Measurements from ENCODE around the gene RAB43. TPM values are rescaled to one million over a fixed set of nuclear protein-coding genes. Genes with fewer than 3 reads are reported as not detected.
A peak's percentile ranks its signal among the peaks of the same experiment; 100 is the strongest.
"Not testable (repeated sequence)": the region's sequence is repeated elsewhere in the genome, so short reads cannot be mapped to it uniquely, and the experiment has no call there.

The RAB43 gene
- total and polyA plus RNA-seq, 7 experiments from 2014 or later = 27.2 to 122 (median 59.4) TPM

DNA sequence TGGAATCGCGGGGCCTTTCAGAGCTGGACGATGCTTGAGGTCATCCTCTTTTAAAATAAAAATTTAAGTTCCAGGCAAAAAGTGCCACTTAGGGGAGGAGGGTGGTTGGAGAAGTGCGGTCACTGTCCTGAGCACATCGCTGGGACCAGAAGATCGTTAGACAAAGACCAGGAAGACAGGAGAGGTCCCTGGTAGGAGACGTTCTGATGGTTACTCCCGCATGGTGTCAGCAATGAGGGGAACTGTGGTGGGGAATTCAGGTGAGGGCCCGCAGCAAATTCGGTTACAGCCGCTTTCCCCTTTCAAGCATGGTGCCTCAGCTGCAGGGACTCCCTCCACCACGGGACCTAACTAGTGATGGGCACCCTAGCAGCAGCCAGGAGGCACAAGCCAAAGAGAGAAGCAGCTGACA lies 40.3 kb upstream of the RAB43 start:
- Histone ChIP-seq H3K4me3 (ENCODE audit: low read length) (peak overlapping the region; percentile 79), H3K36me3 (ENCODE audit: control insufficient read depth in 2 of 3, insufficient read depth in 3 of 3, low read length in 3 of 3) (peaks cover 4 to 30% (median 4%) of the 10 kb centered on the region in 3 experiments), H3K4me1 (ENCODE audit: control insufficient read depth in 2 of 2, insufficient read depth in 2 of 2, low read length in 2 of 2) (peaks cover 22 to 24% of the 10 kb centered on the region in 2 donors), H3K27me3 (ENCODE audit: control insufficient read depth in 2 of 2, insufficient read depth in 2 of 2, low read length in 2 of 2) (no peaks in the 10 kb centered on the region), H3K9me3 (ENCODE audit: control insufficient read depth in 2 of 3, low read length in 3 of 3) (no peaks in the 10 kb centered on the region), H3K27ac (ENCODE audit: low read depth, low read length) (peak overlapping the region; percentile 98)
- ChIA-PET CTCF (interaction anchor here (0.6 to 2.4 kb wide), 10 partner anchors 8 to 191 kb away, joined by 3 to 16 read pairs (median 6); partner anchors contain the start of gene CNBP), POLR2A (interaction anchor here (0.9 to 2.9 kb wide), 17 partner anchors 9 to 278 kb away, joined by 3 to 14 read pairs (median 6); partner anchors contain the start of genes COPG1, IFT122 and MBD4)
- Mint-ChIP-seq H3K27ac (peak overlapping the region; percentile 97 to 100 (median 99)), H3K36me3 (peaks cover 0 to 13% (median 7%) of the 10 kb centered on the region in 5 donors), H3K27me3 (peaks cover 0 to 4% (median 0%) of the 10 kb centered on the region in 5 donors), H3K4me1 (peaks cover 18 to 53% (median 40%) of the 10 kb centered on the region in 7 donors), H3K9me3 (peaks cover 0 to 3% (median 0%) of the 10 kb centered on the region in 11 donors), H3K4me3 (peak overlapping the region; percentile 84 to 100 (median 98))
- DNase-seq (peak in 3 of 9 donors; percentile 12 to 41 (median 40)), ATAC-seq (no peak)
- intact Hi-C loops (cut with micrococcal nuclease) = loop anchor here (1.0 kb wide), 12 partner anchors 21 to 545 kb away; partner anchors contain the start of genes CNBP (in 2 of the 2), COPG1 (in 2 of the 2), HMCES (in 2 of the 2) and RAB7A (in 1 of the 2)

DNA sequence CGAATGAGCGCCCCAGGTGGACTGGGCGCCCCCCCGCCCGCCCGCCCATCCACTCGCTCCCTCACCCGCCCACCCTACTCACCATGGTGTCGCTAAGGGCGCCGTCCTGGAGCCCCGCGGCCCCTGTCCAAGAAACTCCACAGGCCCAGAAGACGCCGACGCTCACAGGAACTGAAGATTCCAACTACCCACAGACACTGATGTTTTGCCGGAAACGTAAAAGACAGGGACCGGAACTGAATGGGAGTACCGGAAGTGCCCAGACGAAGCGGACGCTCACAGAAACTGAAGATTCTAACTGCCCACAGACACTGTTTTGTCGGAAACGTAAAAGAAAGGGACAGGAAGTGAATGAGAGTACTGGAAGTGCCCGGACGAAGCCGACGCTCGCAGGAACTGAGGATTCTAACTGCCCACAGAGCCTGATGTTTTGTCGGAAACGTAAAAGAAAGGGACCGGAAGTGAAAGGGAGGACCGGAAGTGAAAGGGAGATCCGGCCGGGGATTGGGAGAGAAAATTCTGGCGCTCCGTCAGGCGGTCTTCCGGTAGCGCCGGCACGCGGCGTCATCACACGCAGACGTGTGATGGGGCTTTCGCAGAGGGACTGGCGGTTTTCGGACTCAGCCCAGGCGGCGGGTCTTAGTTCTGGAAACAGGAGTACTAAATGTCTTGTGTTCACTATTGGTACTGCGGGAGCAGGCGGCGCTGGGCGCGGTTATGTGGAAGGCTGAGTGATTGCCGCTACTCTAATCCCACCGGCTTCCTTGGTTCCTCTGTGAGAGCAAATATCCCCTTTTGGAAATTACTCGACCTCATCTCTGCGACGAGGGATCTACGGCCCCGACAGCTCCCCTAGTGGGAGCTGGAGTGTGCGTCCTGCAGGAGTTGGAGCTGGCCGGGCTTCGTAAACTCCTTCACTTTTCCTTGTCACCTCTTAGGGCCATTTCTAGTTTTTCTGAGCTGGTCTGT lies 39.6 kb upstream of the RAB43 start, which contains the start of gene ISY1:
ISY1 (minus strand) TSS at position 173 of the 969 bp plus-strand sequence; CDS start at position 85, 88 bp downstream.
- H3K9me3 Mint-ChIP-seq = peaks cover 0 to 3% (median 0%) of the 10 kb centered on the region in 11 donors
- H3K36me3 ChIP-seq (ENCODE audit: control insufficient read depth in 2 of 3, insufficient read depth in 3 of 3, low read length in 3 of 3) = peaks cover 0 to 26% (median 5%) of the 10 kb centered on the region in 3 experiments
- CTCF ChIA-PET = interaction anchor here (0.5 to 2.4 kb wide), 10 partner anchors 9 to 239 kb away, joined by 3 to 16 read pairs (median 4); partner anchors contain the start of gene CNBP
- peaks cover 18 to 53% (median 40%) of the 10 kb centered on the region in 7 donors for H3K4me1 Mint-ChIP-seq
- no peaks in the 10 kb centered on the region for H3K9me3 ChIP-seq (ENCODE audit: control insufficient read depth in 2 of 3, low read length in 3 of 3)
- H3K27ac ChIP-seq (ENCODE audit: low read depth, low read length) = peak within 1 kb of the TSS; percentile 98
- ATAC-seq (peak; percentile 90), DNase-seq (peak; percentile 68 to 92 (median 89))
- H3K27me3 ChIP-seq (ENCODE audit: control insufficient read depth in 2 of 2, insufficient read depth in 2 of 2, low read length in 2 of 2) = no peaks in the 10 kb centered on the region
- POLR2A ChIA-PET = interaction anchor here (0.9 to 2.9 kb wide), 16 partner anchors 10 to 279 kb away, joined by 3 to 14 read pairs (median 6); partner anchors contain the start of genes COPG1, IFT122 and MBD4
- peaks cover 0 to 10% (median 7%) of the 10 kb centered on the region in 5 donors for H3K36me3 Mint-ChIP-seq
- intact Hi-C loops (cut with micrococcal nuclease) = loop anchor here (1.0 kb wide), 12 partner anchors 22 to 544 kb away; partner anchors contain the start of genes CNBP (in 2 of the 2), COPG1 (in 2 of the 2), HMCES (in 2 of the 2) and RAB7A (in 1 of the 2)
- H3K4me1 ChIP-seq (ENCODE audit: control insufficient read depth in 2 of 2, insufficient read depth in 2 of 2, low read length in 2 of 2) = peaks cover 22 to 24% of the 10 kb centered on the region in 2 donors
- H3K4me3 ChIP-seq (ENCODE audit: low read length) = peak within 1 kb of the TSS; percentile 94
- H3K4me3 Mint-ChIP-seq = peak within 1 kb of the TSS; percentile 84 to 100 (median 98)
- H3K27ac Mint-ChIP-seq = peak within 1 kb of the TSS; percentile 97 to 100 (median 99)
- peaks cover 0 to 4% (median 0%) of the 10 kb centered on the region in 5 donors for H3K27me3 Mint-ChIP-seq

DNA sequence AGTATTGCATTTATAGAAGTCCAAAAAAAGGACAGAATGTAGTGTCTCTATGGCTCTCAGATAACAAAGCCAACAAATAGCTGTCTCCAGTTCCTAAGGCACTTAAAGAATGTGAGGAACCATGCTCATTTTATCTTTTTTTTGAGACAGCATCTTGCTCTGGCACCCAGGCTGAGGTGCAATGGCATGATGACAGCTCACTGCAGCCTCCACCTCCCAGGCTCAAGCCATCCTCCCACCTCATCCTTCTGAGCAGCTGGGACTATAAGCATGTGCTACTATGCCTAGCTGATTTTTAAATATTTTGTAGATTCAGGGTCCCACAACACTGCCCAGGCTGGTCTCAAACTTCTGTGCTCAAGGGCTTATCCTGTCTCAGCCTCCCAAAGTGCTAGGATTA lies 23.2 kb upstream of the RAB43 start:
- no peak overlapping the region for H3K4me3 Mint-ChIP-seq
- no peak for DNase-seq
- H3K27ac ChIP-seq (ENCODE audit: low read depth, low read length) = no peak overlapping the region
- POLR2A ChIA-PET = interaction anchor here (0.6 to 1.8 kb wide), 8 partner anchors 10 to 35 kb away, joined by 3 to 6 read pairs (median 4); no protein-coding TSS in a partner anchor
- H3K36me3 ChIP-seq (ENCODE audit: control insufficient read depth in 2 of 3, insufficient read depth in 3 of 3, low read length in 3 of 3) = peaks cover 0 to 45% (median 3%) of the 10 kb centered on the region in 3 experiments
- peaks cover 0 to 9% (median 3%) of the 10 kb centered on the region in 7 donors for H3K4me1 Mint-ChIP-seq
- H3K27me3 ChIP-seq (ENCODE audit: control insufficient read depth in 2 of 2, insufficient read depth in 2 of 2, low read length in 2 of 2) = no peaks in the 10 kb centered on the region
- no peaks in the 10 kb centered on the region for H3K4me1 ChIP-seq (ENCODE audit: control insufficient read depth in 2 of 2, insufficient read depth in 2 of 2, low read length in 2 of 2)
- no peaks in the 10 kb centered on the region for H3K9me3 Mint-ChIP-seq
- H3K36me3 Mint-ChIP-seq = peaks cover 7 to 23% (median 10%) of the 10 kb centered on the region in 5 donors
- peak overlapping the region in 1 of 9 donors; percentile 8 for H3K27ac Mint-ChIP-seq
- CTCF ChIA-PET = interaction anchor here (0.9 kb wide), 1 partner anchor 35 kb away, joined by 3 read pairs; no protein-coding TSS in a partner anchor
- no peaks in the 10 kb centered on the region for H3K9me3 ChIP-seq (ENCODE audit: control insufficient read depth in 2 of 3, low read length in 3 of 3)
- H3K4me3 ChIP-seq (ENCODE audit: low read length) = no peak overlapping the region
- intact Hi-C loops (cut with micrococcal nuclease) = no loop called here
- no peak for ATAC-seq
- no peaks in the 10 kb centered on the region for H3K27me3 Mint-ChIP-seq

DNA sequence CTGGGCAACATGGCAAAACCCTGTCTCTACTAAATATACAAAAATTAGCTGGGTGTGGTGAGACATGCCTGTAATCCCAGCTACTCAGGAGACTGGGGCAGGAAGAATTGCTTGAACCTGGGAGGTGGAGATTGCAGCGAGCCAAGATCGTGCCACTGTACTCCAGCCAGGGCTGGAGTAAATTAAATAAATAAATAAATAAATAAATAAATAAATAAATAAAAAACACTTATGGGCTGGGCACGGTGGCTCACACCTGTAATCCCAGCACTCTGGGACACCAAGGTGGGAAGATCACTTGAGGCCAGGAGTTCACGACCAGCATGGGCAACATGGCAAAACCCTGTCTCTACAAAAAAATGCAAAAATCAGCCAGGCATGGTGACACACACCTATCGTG lies 19.4 kb upstream of the RAB43 start:
- POLR2A ChIA-PET = interaction anchor here (1.5 kb wide), 1 partner anchor 19 kb away, joined by 3 read pairs; the partner anchor contains the start of gene RAB43

DNA sequence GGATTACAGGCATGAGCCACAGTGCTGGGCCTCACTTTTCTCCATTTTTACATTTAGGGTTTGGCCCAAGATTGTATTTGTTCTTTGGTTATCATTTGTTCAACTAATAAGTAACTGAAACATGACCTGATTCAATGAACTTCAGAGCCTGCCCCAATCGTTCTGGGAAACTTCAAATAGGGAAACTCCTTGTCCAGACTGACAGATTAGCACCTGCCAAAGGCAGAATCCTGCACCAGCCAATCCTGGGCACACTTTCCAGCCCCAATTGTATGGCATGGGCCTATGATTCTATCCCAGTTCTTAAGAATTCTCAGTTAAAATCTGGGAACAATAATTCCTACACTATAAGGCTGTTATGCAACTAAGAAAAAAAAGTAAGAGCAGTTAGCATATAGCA lies 18.3 kb upstream of the RAB43 start:
- CTCF ChIA-PET = interaction anchor here (0.5 kb wide), 1 partner anchor 87 kb away, joined by 6 read pairs; no protein-coding TSS in a partner anchor
- Histone ChIP-seq H3K27ac (ENCODE audit: low read depth, low read length) (no peak overlapping the region), H3K9me3 (ENCODE audit: control insufficient read depth in 2 of 3, low read length in 3 of 3) (no peaks in the 10 kb centered on the region), H3K36me3 (ENCODE audit: control insufficient read depth in 2 of 3, insufficient read depth in 3 of 3, low read length in 3 of 3) (peaks cover 0 to 60% (median 9%) of the 10 kb centered on the region in 3 experiments), H3K4me1 (ENCODE audit: control insufficient read depth in 2 of 2, insufficient read depth in 2 of 2, low read length in 2 of 2) (no peaks in the 10 kb centered on the region), H3K4me3 (ENCODE audit: low read length) (no peak overlapping the region), H3K27me3 (ENCODE audit: control insufficient read depth in 2 of 2, insufficient read depth in 2 of 2, low read length in 2 of 2) (no peaks in the 10 kb centered on the region)
- H3K9me3 Mint-ChIP-seq = no peaks in the 10 kb centered on the region
- DNase-seq (no peak), ATAC-seq (no peak)
- POLR2A ChIA-PET = interaction anchor here (0.7 to 1.4 kb wide), 3 partner anchors 19 to 113 kb away, joined by 3 to 6 read pairs (median 3); no protein-coding TSS in a partner anchor
- H3K4me3 Mint-ChIP-seq = no peak overlapping the region
- peaks cover 0 to 8% (median 3%) of the 10 kb centered on the region in 5 donors for H3K36me3 Mint-ChIP-seq
- no peaks in the 10 kb centered on the region for H3K4me1 Mint-ChIP-seq
- intact Hi-C loops (cut with micrococcal nuclease) = no loop called here
- peak overlapping the region in 1 of 9 donors; percentile 51 for H3K27ac Mint-ChIP-seq
- H3K27me3 Mint-ChIP-seq = no peaks in the 10 kb centered on the region

More for the DNA sequence above, 19.4 kb upstream of the RAB43 start:
- ATAC-seq; H3K27ac ChIP-seq (ENCODE audit: low read depth, low read length); intact Hi-C loops (cut with micrococcal nuclease); H3K27ac Mint-ChIP-seq; H3K4me1 ChIP-seq (ENCODE audit: control insufficient read depth in 2 of 2, insufficient read depth in 2 of 2, low read length in 2 of 2); H3K4me3 Mint-ChIP-seq; H3K9me3 ChIP-seq (ENCODE audit: control insufficient read depth in 2 of 3, low read length in 3 of 3); H3K27me3 Mint-ChIP-seq; H3K9me3 Mint-ChIP-seq; H3K4me3 ChIP-seq (ENCODE audit: low read length); CTCF ChIA-PET; H3K27me3 ChIP-seq (ENCODE audit: control insufficient read depth in 2 of 2, insufficient read depth in 2 of 2, low read length in 2 of 2); DNase-seq; H3K4me1 Mint-ChIP-seq: not testable (repeated sequence)
- peaks cover 5 to 14% (median 6%) of the 10 kb centered on the region in 5 donors for H3K36me3 Mint-ChIP-seq
- peaks cover 0 to 62% (median 9%) of the 10 kb centered on the region in 3 experiments for H3K36me3 ChIP-seq (ENCODE audit: control insufficient read depth in 2 of 3, insufficient read depth in 3 of 3, low read length in 3 of 3)

Data from naive thymus-derived CD4-positive, alpha-beta T cell (primary cell).